HK-2 (cell line): Measurements from ENCODE around the gene UPK3A.
A peak's percentile ranks its signal among the peaks of the same experiment; 100 is the strongest.
"Not testable (repeated sequence)": the region's sequence is repeated elsewhere in the genome, so short reads cannot be mapped to it uniquely, and the experiment has no call there.

Experiments used
- DNase-seq: peaks from one replicate; pipeline ENCODE4 v3.0.0-alpha.2; 2018; ENCODE audit not compliant: unreplicated experiment

Gene UPK3A

GRCh38 chr22:45257941-45258340 is 26.8 kb upstream of the UPK3A start:
- not testable (repeated sequence) for DNase-seq

- DNase-seq: no peak
Observed at GRCh38 chr22:45259754-45260394, 24.9 kb upstream of the UPK3A start.

- DNase-seq: not testable (repeated sequence)
Observed at GRCh38 chr22:45260395-45260759, 24.4 kb upstream of the UPK3A start.

DNA sequence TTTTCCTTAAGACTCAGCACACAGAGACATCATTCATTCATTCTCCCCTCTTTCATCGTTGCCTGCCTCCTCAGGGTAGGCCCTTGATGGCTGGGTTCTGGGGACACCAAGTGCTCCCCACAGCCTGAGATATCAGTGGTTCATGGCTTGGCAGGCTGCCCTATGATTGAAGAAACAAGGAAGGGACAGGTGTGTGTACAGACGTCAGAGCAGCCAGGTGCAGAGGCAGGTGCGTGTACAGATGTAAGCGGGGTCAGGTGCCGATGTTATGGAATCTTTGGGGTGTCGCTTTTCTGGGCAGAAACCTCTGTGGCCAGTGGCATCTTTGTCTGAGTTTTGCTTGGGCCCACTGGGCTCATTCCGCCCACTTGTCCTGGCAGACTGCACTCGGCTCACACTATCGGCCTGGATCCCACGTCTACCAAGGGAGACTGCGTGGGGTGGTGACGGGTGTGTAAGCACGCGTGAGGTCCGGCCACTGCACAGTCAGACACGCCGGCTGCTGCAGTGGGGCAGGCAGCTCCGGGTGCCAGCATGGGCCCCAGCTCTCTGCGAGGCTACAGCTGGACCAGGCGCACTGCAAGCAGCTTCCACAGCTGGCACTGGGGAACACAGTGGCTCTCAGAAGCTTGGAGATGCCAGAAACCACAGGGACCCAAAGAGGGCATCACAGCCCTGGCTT is 23.2 kb upstream of the UPK3A start:
- DNase-seq: no peak

DNA sequence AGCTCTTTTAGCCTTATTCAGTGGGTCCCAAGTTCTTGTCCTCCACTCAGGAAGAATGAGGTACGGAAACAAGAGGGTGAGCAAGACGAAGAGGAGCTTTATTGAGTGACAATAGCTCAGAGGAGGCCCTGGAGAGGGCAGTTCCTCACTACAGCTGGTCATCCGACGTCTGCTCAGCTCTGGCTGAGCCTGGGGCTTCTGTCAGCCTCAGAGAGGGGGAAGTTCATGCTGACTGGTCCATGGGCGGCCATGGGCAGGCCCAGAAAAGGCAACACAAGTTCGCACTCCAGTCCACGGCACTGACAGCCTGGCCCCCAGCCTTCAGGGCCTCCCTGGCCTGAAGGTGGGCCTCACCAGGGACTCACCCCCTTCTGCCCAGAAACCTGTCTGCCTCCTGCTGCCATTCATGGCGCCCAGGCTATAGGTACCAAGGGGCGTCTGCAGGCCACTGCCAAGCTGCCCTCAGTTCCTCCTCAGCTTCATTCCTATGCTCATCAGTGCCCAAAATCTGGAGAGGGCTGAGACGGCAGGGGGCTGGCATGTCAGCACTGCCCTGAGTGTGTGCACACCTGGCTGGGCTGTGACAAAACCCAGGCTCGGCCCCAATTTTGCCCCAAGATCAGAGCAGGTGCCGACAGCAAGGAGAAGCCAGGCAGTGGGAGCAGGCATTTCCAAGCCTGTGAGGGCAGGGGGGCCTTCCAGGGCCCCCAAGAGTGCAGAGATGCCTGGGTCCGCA is 22.4 kb upstream of the UPK3A start:
- no peak for DNase-seq

GRCh38 chr22:45262931-45263462 is 21.8 kb upstream of the UPK3A start:
- DNase-seq: no peak

GRCh38 chr22:45263463-45264269 is 21.1 kb upstream of the UPK3A start:
- peak; percentile 73 for DNase-seq

DNA sequence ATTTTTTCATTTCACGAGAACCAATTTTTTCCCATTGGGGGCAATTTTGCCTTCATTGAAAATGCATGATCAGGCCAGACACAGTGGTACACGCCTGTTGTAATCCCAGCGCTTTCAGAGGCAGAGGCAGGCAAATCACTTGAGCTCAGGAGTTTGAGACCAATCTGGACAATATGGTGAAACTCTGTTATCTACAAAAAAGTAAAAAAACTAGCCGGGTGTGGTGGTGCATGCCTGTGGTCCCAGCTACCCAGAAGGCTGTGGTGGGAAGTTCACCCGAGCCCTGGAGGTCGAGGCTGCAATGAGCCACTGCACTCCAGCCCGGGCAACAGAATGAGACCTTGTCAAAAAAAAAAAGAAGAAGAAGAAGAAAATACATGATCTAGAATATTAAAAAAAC is 19.2 kb upstream of the UPK3A start:
- DNase-seq: no peak

DNA sequence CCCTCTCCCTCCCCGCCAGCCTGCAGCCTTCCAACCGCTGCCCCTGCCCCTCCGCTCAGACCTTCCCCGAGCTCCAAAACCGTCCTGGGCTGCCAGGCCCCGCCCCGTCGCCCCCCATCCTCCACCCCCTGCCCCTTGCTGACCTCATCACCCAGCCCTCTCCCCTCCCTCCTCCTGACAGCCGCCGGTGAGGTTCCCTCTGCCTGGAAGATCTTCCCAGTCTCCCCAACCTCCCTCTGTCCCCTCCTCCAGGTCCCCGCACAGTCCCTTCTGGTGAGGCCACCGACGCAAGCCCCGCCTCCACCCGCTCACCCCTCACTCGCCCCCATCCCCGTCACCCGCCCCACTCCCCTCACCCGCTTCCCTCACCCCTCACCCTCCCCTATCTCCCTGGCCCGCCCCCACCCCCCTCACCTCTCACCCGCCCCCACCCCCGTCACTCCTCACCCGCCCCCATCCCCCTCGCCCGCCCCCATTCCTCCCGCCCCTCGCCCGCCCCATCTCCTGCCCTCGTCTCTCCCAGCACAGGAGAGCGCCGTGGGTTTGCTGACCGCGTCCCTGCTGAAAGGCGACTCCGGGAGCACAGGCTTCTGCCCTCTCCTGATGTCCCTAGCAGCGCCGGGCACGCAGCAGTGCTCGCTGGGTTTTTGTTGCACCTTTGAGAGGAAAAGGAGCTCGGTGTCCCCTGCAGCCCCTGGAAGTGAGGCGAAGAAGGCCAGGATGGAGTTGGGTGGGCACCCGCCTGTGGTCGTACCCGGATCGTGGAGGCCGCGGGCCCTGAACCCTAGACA is 16.4 kb upstream of the UPK3A start:
- DNase-seq: no peak

DNA sequence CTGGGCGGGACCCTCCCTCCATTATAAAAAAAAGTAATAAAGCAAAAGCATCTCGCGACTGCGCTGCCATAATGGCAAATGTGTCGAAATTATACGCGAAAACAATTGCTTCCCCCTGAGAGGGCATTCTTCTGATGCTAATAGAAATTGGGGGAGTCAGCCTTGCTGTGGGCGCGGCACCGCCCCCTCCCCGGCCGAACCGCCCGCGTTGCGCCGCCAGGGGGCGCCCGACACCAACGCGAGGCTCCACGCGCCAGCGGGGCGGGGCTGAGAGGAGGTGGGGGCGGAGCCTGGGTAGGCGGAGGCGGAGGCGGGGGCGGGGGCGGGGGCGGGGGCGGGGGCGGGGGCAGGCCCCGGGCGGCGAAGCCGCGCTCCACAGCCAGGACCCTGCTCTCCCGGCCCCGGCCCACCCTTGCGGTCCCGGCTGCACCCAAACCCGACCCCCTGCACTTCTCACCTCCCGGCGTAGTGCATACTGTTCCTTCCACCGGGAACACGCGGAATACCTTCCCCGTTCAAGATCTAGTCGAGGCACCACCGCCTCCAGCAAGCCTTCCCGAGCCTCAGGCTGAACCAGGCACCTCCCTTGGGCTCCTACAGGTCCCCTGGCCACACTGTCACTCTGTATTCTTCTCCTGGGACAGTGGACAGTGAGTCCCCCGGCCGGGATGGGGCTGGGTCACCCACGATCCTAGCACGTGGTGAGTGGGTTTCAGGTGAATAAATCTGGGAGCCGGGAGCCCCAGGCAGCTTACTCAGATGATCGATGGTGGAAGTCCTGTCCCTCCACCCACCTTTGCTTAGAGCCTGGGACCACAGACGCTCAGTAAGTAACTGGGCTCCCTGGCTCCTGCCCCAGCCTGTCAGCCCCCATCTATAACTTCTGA is 15.5 kb upstream of the UPK3A start:
- DNase-seq: peak; percentile 79

DNA sequence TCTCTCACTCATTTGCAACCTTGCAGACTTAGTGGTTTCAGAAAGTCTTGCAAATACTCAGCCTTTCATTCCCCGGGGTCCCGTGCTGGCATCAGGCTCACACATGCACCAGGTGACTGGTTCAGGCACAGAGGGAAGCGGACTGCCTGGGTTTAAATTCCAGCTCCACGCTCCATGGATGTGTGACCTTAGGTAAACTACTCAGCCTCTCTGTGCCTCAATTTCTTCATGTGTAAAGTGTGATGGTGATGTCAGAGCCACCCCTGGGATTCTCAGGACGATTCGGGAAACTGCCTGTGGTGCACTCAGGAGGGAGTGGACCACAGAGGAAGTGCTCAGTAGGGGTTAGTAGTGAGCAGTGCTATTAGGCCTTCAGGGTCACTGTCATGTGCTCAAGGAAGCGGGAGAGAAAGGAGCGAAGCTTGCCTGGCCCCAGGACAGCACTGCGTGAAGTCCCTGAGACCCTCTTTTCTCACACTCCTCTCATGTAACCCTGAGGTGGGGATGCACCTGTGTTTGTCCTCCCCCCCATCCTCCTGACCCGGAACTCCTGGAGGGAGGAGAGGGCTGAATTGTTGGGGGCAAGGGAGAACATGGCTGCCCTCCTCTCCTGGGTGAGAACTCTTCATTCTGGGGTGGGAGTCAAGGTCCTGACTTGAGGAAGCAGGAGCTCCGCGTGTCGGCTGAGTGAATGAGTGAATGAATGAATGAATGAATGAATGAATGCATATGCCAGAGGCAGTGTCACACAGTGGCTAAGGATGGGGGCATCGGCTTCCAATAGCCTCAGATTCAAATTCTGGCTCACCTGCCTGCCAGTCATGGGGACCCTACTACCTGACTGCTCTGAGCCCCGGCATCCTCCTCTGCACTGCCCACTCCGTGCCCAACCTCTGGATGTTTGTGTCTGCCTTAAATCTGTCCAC is 14.4 kb upstream of the UPK3A start:
- no peak for DNase-seq

- no peak for DNase-seq
Observed at GRCh38 chr22:45271667-45272201, 13.0 kb upstream of the UPK3A start.

- no peak for DNase-seq
Observed at GRCh38 chr22:45272498-45272897, 12.3 kb upstream of the UPK3A start.

DNA sequence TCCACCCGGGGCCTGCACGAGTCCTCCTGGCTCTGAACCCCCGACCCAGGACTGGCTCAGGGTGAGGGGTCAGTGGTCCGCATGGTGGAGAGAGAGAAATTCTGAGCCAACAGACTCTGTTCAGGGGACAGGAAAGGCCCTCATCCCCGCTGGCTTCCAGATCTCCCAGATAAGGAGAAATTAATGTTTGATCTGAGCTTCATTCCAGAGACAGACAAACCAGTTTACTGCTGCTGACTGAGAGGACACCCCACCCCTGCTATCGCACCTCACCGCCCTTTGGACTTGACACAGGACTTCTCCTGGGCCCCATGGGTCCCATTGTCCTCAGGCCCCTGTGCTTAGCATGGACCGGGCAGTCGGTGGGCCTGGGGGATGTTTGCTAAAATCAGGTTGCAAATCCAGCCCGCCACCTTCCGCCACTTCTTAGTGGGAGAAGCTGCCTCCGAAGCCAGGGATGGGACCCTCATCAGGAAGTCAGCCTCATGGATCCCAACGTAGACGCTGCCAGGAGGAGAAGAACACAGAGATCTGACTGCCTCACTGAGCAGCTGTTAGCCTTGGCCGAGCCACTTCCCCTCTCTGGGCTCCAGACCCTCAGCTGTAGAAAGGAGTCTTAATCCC is 11.2 kb upstream of the UPK3A start:
- no peak for DNase-seq

DNA sequence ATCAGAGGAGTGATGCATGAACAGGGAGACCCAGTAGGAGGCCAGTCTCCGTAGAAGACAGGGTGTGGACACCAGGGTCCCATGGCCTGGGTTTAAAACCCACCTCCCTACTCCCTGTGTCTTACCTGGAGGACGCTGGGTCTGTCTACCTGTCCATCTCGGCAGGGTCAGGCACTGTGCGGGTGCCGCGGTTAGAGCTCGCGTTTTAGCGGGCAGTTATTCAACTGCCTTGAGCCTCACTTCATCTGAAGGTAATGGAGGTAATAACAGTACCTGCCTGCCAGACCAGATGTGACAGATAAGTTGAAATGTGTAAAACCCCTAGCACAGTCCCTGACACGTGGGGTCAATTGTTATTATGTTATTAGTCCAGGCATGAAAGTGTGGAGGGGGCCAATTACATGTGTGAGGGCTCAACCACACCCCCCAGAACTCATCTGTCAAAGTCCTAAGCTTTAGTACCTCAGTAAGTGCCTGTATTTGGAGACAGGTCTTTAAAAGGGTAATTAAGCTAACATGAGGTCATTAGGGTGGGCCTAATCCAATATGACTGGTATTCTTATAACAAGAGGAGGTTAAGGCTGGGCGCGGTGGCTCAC is 8.1 kb upstream of the UPK3A start:
- no peak for DNase-seq

DNA sequence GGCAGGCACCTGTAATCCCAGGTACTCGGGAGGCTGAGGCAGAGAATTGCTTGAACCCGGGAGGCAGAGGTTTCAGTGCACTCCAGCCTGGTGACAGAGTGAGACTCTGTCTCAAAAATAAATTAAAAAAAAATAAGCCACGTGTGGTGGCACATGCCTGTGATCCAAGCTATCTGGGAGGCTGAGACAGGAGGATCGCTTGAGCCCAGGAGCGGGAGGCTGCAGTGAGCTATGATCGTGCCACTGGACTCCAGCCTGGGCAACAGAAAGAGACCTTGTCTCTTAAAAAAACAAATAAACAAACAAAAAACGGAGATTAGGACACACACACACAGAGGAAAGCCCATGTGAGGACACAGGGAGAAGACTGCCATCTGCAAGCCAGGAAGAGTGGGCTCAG is 7.0 kb upstream of the UPK3A start:
- not testable (repeated sequence) for DNase-seq

GRCh38 chr22:45278125-45278524 is 6.6 kb upstream of the UPK3A start:
- DNase-seq: no peak

- no peak for DNase-seq
Observed at GRCh38 chr22:45280587-45280980, 4.2 kb upstream of the UPK3A start.
